GM19238 (cell line): Measurements from ENCODE around the gene OR4F6.

Experiments
- DNase-seq: peaks from one replicate; pipeline ENCODE4 v3.0.0; 2011; ENCODE audit warnings: low spot score; ENCODE audit not compliant: insufficient read length

The OR4F6 gene

DNA sequence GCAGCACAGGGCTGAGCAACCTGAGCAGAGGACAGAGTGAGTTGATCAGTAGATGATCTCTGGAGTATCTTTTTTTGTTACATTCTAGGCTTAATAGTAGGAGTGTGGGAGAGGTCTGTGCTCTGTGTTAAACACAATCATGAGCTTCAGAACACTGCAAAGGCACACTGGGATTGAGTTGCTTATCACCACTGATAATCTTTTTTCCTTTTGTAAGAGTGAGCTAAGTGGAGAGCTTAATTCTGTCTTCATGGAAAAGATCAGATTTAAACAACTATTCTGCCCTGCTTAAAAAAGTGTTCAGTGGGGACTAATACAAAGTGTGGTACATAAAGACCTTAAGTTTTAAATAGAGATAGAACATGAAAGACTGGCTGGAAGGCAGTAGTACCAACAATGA is 1.1 kb downstream of the OR4F6 start:
- DNase-seq, result no peak

DNA sequence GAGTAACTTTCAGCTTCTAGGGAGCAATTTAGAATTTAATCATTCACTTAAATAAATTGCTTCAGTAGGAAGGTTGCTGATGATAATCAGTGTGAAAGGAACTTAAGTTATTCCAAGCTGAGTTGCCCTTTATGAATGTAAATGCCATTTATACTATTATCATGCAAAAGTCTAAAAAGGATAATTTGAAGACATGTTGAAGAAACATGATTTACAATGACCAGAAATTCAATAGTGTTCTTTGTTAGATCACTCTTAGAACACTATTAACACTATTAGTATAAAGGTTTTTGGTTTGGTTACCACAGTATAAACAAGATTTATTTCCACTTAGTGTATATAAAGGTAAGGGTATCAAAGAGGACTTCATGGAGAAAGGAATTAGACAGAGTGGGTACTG is 1.6 kb downstream of the OR4F6 start:
- DNase-seq, result no peak

DNA sequence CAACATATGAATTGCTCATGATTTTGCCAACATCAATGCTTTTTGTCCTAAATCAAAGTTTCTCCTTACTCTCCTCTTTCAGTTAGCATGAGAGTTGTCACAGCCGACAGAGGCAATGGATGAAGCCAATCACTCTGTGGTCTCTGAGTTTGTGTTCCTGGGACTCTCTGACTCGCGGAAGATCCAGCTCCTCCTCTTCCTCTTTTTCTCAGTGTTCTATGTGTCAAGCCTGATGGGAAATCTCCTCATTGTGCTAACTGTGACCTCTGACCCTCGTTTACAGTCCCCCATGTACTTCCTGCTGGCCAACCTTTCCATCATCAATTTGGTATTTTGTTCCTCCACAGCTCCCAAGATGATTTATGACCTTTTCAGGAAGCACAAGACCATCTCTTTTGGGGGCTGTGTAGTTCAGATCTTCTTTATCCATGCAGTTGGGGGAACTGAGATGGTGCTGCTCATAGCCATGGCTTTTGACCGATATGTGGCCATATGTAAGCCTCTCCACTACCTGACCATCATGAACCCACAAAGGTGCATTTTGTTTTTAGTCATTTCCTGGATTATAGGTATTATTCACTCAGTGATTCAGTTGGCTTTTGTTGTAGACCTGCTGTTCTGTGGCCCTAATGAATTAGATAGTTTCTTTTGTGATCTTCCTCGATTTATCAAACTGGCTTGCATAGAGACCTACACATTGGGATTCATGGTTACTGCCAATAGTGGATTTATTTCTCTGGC is 2.5 kb downstream of the OR4F6 start:
- no peak for DNase-seq

DNA sequence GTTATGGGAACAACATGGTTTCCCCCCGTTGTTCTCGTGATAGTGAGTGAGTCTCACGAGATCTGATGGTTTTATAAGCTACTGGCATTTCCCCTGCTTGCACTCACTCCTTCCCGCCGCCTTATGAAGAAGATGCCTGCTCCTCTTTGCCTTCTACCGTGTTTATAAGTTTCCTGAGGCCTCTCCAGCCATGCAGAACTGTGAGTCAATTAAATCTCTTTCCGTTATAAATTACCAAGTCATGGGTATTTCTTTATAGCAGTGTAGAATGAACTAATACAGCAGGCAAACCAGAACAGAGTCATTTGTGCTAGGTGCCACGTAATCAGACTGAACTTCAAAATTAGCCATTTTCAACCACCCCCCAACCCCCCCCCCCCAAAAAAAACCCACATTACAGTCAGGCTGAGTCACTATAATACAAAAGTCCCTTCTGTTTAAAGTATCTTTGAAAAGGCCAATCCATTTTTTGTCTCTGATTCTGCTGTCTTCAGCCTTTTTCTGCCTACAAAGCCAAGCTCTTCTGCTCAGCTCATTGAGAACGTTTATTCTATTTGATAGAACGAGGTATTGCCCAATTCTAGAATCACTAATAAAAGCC is 4.1 kb downstream of the OR4F6 start:
- DNase-seq, result no peak

DNA sequence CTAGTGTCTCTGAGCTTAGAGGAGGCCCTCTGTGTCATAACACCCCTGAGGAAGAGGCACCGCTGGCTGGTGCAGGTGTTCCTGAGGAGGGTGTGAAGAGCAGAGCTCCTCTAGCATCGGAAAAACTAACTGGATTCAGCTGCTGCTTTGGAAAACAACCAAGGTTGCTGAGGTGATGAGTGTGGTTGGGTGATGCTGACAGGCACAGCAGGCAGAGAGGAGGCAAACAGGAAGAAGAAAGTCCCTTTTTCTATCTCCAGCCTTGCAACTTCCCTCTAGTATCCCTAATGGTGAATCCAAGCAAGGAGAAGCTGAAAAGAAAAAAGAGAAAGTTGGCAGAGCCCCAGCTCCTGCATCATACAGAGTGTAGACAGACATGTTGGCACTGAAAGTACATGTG is 4.9 kb downstream of the OR4F6 start:
- no peak for DNase-seq

DNA sequence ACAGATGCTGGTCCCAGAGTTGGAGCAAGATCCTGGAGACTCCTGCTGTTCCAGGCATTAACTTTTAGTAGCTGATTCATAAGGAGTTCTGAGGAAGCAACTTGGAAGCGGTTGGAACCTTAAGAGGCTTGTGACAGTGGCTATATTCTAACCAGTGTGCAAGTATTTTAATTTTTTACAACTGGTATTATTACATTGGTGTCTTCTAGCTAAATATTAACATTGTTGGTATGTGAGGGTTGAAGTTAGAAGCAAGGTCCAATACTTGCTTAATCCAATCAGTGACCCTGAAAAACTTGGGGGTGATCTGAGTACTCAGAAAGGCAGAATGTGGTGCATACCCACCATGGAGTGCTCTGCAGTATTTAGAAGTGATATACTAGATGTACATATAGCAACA is 7.1 kb downstream of the OR4F6 start:
- no peak for DNase-seq

- no peak for DNase-seq
These were observed 7.6 kb downstream of the OR4F6 start for GRCh38 chr15:101810876-101811275.

DNA sequence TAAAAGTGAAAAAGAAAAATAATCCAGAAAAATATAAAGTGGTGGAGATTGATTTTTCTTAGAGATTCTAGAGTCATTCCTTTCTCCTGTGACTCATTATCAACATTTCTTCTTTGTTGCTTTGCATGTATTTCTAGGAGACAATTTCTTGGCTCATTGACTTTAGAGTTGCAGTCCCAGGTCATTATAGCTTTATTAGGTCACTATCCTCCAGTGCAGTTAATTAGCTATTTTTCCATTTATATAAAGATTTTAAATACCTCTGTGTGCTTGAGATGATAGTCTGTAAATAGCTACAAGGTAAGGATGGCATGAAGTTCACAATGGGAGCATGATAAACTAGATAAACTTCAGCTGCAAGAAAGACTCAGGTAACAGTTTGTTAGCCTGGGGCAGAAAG is 8.6 kb downstream of the OR4F6 start, which contains the start of gene OR4F15:
Gene OR4F15, plus strand, starts transcription at position 301 of the 400 bp plus-strand sequence. CDS start 5,985 bp downstream, outside the sequence.
- no peak for DNase-seq

DNA sequence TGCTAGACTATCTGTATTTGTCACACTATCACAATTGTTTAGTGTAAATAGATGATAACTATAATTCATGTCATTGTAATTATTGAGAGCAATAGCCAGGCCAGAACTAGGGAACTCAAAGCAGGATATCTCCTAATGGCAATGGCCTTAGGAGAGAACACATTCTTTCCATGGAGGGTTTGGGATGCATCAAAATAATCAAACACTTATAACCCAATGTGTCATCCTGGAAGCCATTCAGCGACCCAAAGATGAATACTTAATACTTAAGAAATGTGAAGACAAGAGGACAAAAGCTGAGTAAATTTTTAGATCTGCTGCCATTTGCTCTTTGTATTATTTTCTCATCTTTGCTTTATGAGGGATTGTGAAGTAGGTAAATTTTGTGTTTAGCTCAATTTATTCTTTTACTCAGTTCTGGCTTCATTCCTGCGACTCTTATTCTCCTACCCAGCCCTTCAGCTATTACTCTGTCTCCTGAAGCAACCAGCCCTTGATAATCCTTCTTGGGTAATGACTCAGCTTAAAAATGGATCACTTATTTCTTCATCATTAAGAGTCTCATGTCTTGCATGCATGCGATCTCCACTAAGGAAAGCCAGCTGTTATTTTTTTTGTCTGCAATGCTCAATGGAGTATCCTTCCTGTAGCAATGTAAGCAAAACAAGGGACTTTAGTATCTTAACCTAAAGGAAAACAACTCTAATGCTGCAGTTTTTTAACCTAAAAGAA is 10.7 kb downstream of the OR4F6 start:
- no peak for DNase-seq

DNA sequence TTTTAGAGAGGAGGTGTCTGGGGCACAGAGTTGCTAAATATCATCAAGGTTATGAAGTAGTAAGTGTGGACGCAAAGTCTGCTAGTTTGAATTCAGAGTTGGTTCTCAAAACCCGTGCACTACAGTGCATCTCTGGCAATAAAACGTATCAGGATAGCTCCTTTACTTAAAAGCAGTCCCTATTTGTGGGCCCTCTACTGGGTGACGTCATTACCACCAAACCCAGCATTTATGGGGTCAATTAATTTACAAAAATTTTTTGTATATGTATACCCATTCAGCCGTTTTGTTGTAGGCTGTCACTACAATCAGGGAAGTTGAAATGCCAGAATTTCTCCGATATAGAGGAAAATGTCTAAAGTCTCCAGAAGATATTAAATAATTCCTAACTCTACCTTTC is 17.5 kb downstream of the OR4F6 start:
- no peak for DNase-seq

- DNase-seq, result no peak
These were observed 23.9 kb downstream of the OR4F6 start for GRCh38 chr15:101827257-101827656.

GRCh38 chr15:101828774-101829173 is 25.5 kb downstream of the OR4F6 start:
- DNase-seq, result no peak

GRCh38 chr15:101841656-101842055 is 38.3 kb downstream of the OR4F6 start:
- no peak for DNase-seq

DNA sequence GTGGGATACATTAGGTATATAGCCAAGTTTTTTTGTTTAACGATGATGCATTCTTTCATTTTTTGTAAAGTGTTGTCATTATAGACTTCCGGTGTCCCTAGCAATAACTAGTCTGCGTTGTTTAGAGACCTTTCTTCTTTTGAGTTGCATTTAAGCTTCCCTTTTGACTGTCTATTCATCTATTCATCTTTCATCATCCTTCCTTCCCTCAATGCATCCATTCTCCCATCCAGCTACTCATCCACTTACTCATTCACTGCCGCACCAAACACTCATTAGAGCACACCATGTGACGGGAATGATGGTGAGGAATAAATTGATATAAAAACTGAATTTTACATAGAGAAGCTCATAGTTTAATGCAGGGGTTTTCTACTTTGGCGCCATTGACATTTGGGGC is 41.6 kb downstream of the OR4F6 start:
- no peak for DNase-seq

- no peak for DNase-seq
These were observed 49.0 kb downstream of the OR4F6 start for GRCh38 chr15:101852356-101852755.
